ENCODE measurements around the gene PDZD4. TPM values are rescaled to one million over a fixed set of nuclear protein-coding genes. Genes with fewer than 3 reads are reported as not detected.

PDZD4 gene
- total and polyA plus RNA-seq, 9 of the 15 experiments (the other 6 are each of a cell fraction or from before 2014, with no cell fraction given) = 0.05 to 0.38 (median 0.07) TPM; not detected in 5

- TF ChIP-seq ZBTB40 (IDR thresholded peaks at IDR 0.05) = no peak
- no peak for TF ChIP-seq ZBTB40 (CRISPR knock-in tag; IDR thresholded peaks at IDR 0.05)
- TF ChIP-seq ZNF197 (CRISPR knock-in tag; IDR thresholded peaks at IDR 0.05; ENCODE audit: low read depth) = no peak
- TF ChIP-seq ZBTB12 (CRISPR knock-in tag; IDR thresholded peaks at IDR 0.05) = no peak
- TF ChIP-seq L3MBTL2 (IDR thresholded peaks at IDR 0.05) = peak; percentile 50
- TF ChIP-seq RFX1 (IDR thresholded peaks at IDR 0.05) = peak; percentile 56; the same call in 1 of the 2 replicates
- TF ChIP-seq ZBTB5 (IDR thresholded peaks at IDR 0.05) = no peak
- peak; percentile 31 to 48 (median 45) for TF ChIP-seq CTCF (IDR thresholded peaks at IDR 0.05 in 2 of 3, conservative IDR thresholded peaks at IDR 0.05 in 1 of 3; ENCODE audit: insufficient read depth in 2 of 3, low read depth in 1 of 3, low read length in 3 of 3)
- no peak for TF ChIP-seq NKRF (IDR thresholded peaks at IDR 0.05; ENCODE audit: borderline replicate concordance)
Measured at GRCh38 chrX:153816831-153817690, 13.3 kb downstream of the PDZD4 start (continued).

Data from K562 (cell line).